K562 (cell line): Measurements from ENCODE around the gene SAT2. TPM values are rescaled to one million over a fixed set of nuclear protein-coding genes. Genes with fewer than 3 reads are reported as not detected.
A peak's percentile ranks its signal among the peaks of the same experiment; 100 is the strongest.

Source experiments
- ATAC-seq: fragments of 200-7000 bp; cut with Tn5 transposase; 3 replicates; pipeline ENCODE4 v1.9.1; 2020; ENCODE audit warnings: moderate library complexity
- BruUV-seq: library from RNA; stranded (reverse); fragments of 400-500 nt; replicated peaks from 2 replicates; lab custom pipeline; 2021; lab: Mats Ljungman, UMichigan
- CTCF ChIA-PET: fragments of 300-600 bp; formaldehyde crosslinking; extraction: SDS; loops from one replicate; lab custom pipeline; 2021; ENCODE audit warnings: low intra/inter-chr PET ratio; lab: Yijun Ruan, JAX
- POLR2A ChIA-PET: fragments of 300-600, 350-650 bp; sonication (Branson Sonifier 250); formaldehyde crosslinking; extraction: SDS; loops from one replicate; lab custom pipeline; 2021; ENCODE audit warnings: antibody characterized with exemption, inconsistent platforms; lab: Yijun Ruan, JAX
- DNase-seq, 4 experiments: peaks; one replicate each; pipeline versions ENCODE4 v3.0.0 to v3.0.0-alpha.2; 2011 to 2018; ENCODE audit warnings: low spot score in 3 of 4, mixed read lengths in 3 of 4; ENCODE audit errors: extremely low read depth in 1 of 4
- FAIRE-seq: peaks from 2 replicates; lab custom pipeline; 2011; peaks lifted over from hg19 to GRCh38; lab: Jason Lieb, UNC
- H2AFZ ChIP-seq: 2 replicates; pipeline ENCODE4 v1.6.0; 2011; ENCODE audit warnings: low read depth, low read length, control low read depth, inconsistent platforms
- H3K27ac ChIP-seq: fragments of 200-600 bp; 3 replicates; pipeline ENCODE4 v1.8.0; 2011; ENCODE audit warnings: low read depth, mild to moderate bottlenecking, control low read depth, inconsistent platforms, low read length, moderate library complexity, mixed read lengths; ENCODE audit errors: extremely low read depth
- H3K27me3 ChIP-seq, 2 experiments: fragments of 300-600 bp in 1 of 2; 2 replicates in 1 of 2; 3 replicates in 1 of 2; pipeline versions ENCODE4 v1.6.0 to v1.8.0; 2011; ENCODE audit warnings: inconsistent platforms in 2 of 2, low read length in 2 of 2, mild to moderate bottlenecking in 1 of 2, mixed read lengths in 1 of 2, moderate library complexity in 1 of 2; ENCODE audit not compliant: control insufficient read depth in 2 of 2, insufficient read depth in 2 of 2
- H3K36me3 ChIP-seq: fragments of 300-600 bp; 3 replicates; pipeline ENCODE4 v1.8.0; 2011; ENCODE audit warnings: mild to moderate bottlenecking, low read length, inconsistent platforms; ENCODE audit not compliant: control insufficient read depth, insufficient read depth
- H3K4me1 ChIP-seq, 2 experiments: fragments of 200-600 bp in 1 of 2; replicated peaks in 1 of 2; 2 replicates in 1 of 2; 3 replicates in 1 of 2; pipeline versions ENCODE4 v1.5.1 to v1.8.0; 2011; ENCODE audit warnings: inconsistent platforms in 2 of 2, low read length in 2 of 2, mild to moderate bottlenecking in 1 of 2, mixed read lengths in 1 of 2, moderate library complexity in 1 of 2; ENCODE audit not compliant: control insufficient read depth in 2 of 2, insufficient read depth in 2 of 2
- H3K4me2 ChIP-seq: 2 replicates; pipeline ENCODE4 v1.6.1; 2011; ENCODE audit warnings: low read length, control low read depth, inconsistent platforms, mixed read lengths; ENCODE audit not compliant: insufficient read depth
- H3K4me3 ChIP-seq: fragments of 200-600 bp; sonication (generic), shearing (Covaris generic); 2 replicates; pipeline ENCODE4 v1.5.1; 2016; ENCODE audit warnings: control low read depth, inconsistent platforms
- H3K79me2 ChIP-seq: fragments of 200-600 bp; 3 replicates; pipeline ENCODE4 v1.8.0; 2011; ENCODE audit warnings: low read length, inconsistent platforms; ENCODE audit not compliant: control insufficient read depth, insufficient read depth
- H3K9ac ChIP-seq, 2 experiments: 2 replicates each; pipeline versions ENCODE4 v1.6.0 to v1.6.1; 2011; ENCODE audit warnings: low read depth in 2 of 2, low read length in 2 of 2, control low read depth in 1 of 2, inconsistent platforms in 1 of 2, mild to moderate bottlenecking in 1 of 2, mixed read lengths in 1 of 2; ENCODE audit not compliant: insufficient read depth in 1 of 2
- H3K9me1 ChIP-seq: one replicate; pipeline ENCODE4 v1.6.0; 2011; ENCODE audit warnings: inconsistent platforms, mild to moderate bottlenecking, low read length, moderate library complexity; ENCODE audit not compliant: control insufficient read depth, insufficient read depth
- H3K9me3 ChIP-seq: replicated peaks from 2 replicates; pipeline ENCODE4 v1.5.1; 2011; ENCODE audit warnings: low read depth, low read length, inconsistent platforms; ENCODE audit not compliant: control insufficient read depth, insufficient read depth
- H4K20me1 ChIP-seq: replicated peaks from 2 replicates; pipeline ENCODE4 v1.6.1; 2011; ENCODE audit warnings: low read length, inconsistent platforms, mixed read lengths; ENCODE audit not compliant: control insufficient read depth, insufficient read depth
- EGR1 ChIP-seq: fragments of 450-650 bp; conservative IDR thresholded peaks from 2 replicates; pipeline ENCODE4 v1.6.1; 2017; ENCODE audit warnings: mild to moderate bottlenecking
- ELF2 ChIP-seq: fragments of 250-450 bp; sonication (Bioruptor Pico); IDR thresholded peaks from 2 replicates; pipeline ENCODE4 v1.5.0; 2021; ENCODE audit warnings: mild to moderate bottlenecking
- HDAC8 ChIP-seq: fragments of 450-650 bp; IDR thresholded peaks from 2 replicates; pipeline ENCODE4 v1.6.1; 2016; ENCODE audit warnings: mild to moderate bottlenecking, missing genetic modification characterization, moderate library complexity, missing compliant biosample characterization
- KLF16 ChIP-seq: IDR thresholded peaks from 2 replicates; pipeline ENCODE4 v1.6.1; 2016; ENCODE audit warnings: antibody characterized with exemption
- MAFK ChIP-seq: IDR thresholded peaks from 2 replicates; pipeline ENCODE4 v1.6.1; 2011; ENCODE audit warnings: low read length, improper control_type of control experiment
- MED1 ChIP-seq: sonication (generic); formaldehyde crosslinking; IDR thresholded peaks from 2 replicates; pipeline ENCODE4 v1.8.1; 2023; ENCODE audit warnings: missing genetic modification reagents, borderline replicate concordance
- NFIX ChIP-seq: fragments of 250-450 bp; sonication (Bioruptor Pico); IDR thresholded peaks from 2 replicates; pipeline ENCODE4 v1.4.0; 2020; ENCODE audit warnings: low read depth, mild to moderate bottlenecking, moderate library complexity
- POLR3A ChIP-seq: IDR thresholded peaks from 2 replicates; pipeline ENCODE4 v1.6.1; 2011; ENCODE audit warnings: borderline replicate concordance, mild to moderate bottlenecking, moderate library complexity; ENCODE audit not compliant: insufficient read length, insufficient read depth; ENCODE audit errors: extremely low read depth
- PTTG1 ChIP-seq: fragments of 450-650 bp; IDR thresholded peaks from 2 replicates; pipeline ENCODE4 v1.6.1; 2016; ENCODE audit warnings: low read depth, mild to moderate bottlenecking, missing genetic modification characterization, missing compliant biosample characterization
- ZBTB40 ChIP-seq, 2 experiments: fragments of 450-650 bp in 1 of 2; sonication (generic) in 1 of 2; formaldehyde crosslinking in 1 of 2; IDR thresholded peaks; 2 replicates each; pipeline versions ENCODE4 v1.7.1 to v1.9.0; 2016 to 2022; ENCODE audit warnings: inconsistent platforms in 1 of 2, mild to moderate bottlenecking in 1 of 2, missing genetic modification reagents in 1 of 2
- ZNF224 ChIP-seq: sonication (generic); formaldehyde crosslinking; IDR thresholded peaks from 2 replicates; pipeline ENCODE4 v1.8.0; 2022; ENCODE audit warnings: mild to moderate bottlenecking, missing genetic modification reagents
- ZNF347 ChIP-seq: fragments of 450-650 bp; formaldehyde crosslinking; IDR thresholded peaks from 2 replicates; pipeline ENCODE4 v1.4.0; 2020; ENCODE audit warnings: low read depth, mild to moderate bottlenecking, moderate library complexity
- ZNF696 ChIP-seq: fragments of 250-450 bp; sonication (Bioruptor Pico); conservative IDR thresholded peaks from 2 replicates; pipeline ENCODE4 v1.4.0; 2020; ENCODE audit warnings: mild to moderate bottlenecking, moderate library complexity
- WGBS: fragments of 100-300 bp; shearing (Covaris generic); methylation state at CpG from one replicate; pipeline ENCODE4 v1.1.6; 2016; ENCODE audit warnings: low coverage, mixed read lengths; ENCODE audit not compliant: insufficient coverage; ENCODE audit errors: missing lambda C conversion rate; 5-methylcytosine and 5-hydroxymethylcytosine counted together
- in situ Hi-C: fragments of 300-500 bp; cut with MboI; formaldehyde crosslinking; loops from 4 replicates; pipeline ENCODE4 v1.15.0; 2018; ENCODE audit warnings: inconsistent platforms, mixed read lengths
- intact Hi-C: fragments of 100-400 bp; cut with micrococcal nuclease; formaldehyde crosslinking; loops from 2 replicates; pipeline ENCODE4 v1.14.2; 2022
- polyA plus RNA-seq, 8 experiments: library from polyadenylated mRNA; depleted of rRNA in 4 of 8; stranded (reverse) in 5 of 8; unstranded in 3 of 8; fragments of >200 nt; fragmentation: Nextera tagmentation in 2 of 8; fragmentation: Illumina TruSeq in 1 of 8; extraction: Ambion mirVana in 2 of 8; extraction: Trizol in 1 of 8; gene quantifications; 2 replicates each; pipeline versions ENCODE4 v1.2.1 to v1.2.3, GENCODE V29; 2011 to 2014; ENCODE audit warnings: inconsistent platforms in 1 of 8, missing spikeins in 1 of 8
- total RNA-seq, 7 experiments: library from RNA; depleted of rRNA in 6 of 7; stranded (reverse); fragments of >200 nt in 6 of 7; fragmentation: Illumina TruSeq in 2 of 7; extraction: Trizol in 2 of 7; gene quantifications; 2 replicates each; pipeline versions ENCODE4 v1.2.1 to v1.2.3, GENCODE V29; 2011 to 2021; ENCODE audit warnings: low replicate concordance in 1 of 7

SAT2 gene
- total and polyA plus RNA-seq, 9 of the 15 experiments (the other 6 are each of a cell fraction or from before 2014, with no cell fraction given), result 2.0 to 8.0 (median 5.3) TPM

GRCh38 chr17:7651665-7652387 is 24.2 kb upstream of the SAT2 start:
- peak; percentile 8; the same call in 1 of the 3 replicates for ATAC-seq
- Histone ChIP-seq H4K20me1 (no peaks in the 10 kb centered on the region; the same call in 1 of the 2 replicates), H3K36me3 (no peaks in the 10 kb centered on the region), H3K9ac (peak overlapping the region; percentile 44 to 89; a peak in 3 of 4 replicates), H2AFZ (peak overlapping the region; percentile 59; the same call in 1 of the 2 replicates), H3K9me1 (no peaks in the 10 kb centered on the region), H3K79me2 (no peaks in the 10 kb centered on the region), H3K27me3 (no peaks in the 10 kb centered on the region), H3K4me1 (peaks cover 11 to 44% of the 10 kb centered on the region in 2 experiments; a peak in 4 of 5 replicates), H3K4me3 (peak overlapping the region; percentile 39), H3K27ac (no peak overlapping the region), H3K4me2 (peak overlapping the region; percentile 68), H3K9me3 (no peaks in the 10 kb centered on the region)
- in situ Hi-C loops, result no loop called here
- 27% methylated on average over 13 of the region's 54 CpGs for WGBS
- ChIA-PET POLR2A (interaction anchor here (1.3 to 2.9 kb wide), 6 partner anchors 9 to 78 kb away, joined by 4 to 41 read pairs (median 10); partner anchors contain the start of genes MPDU1, TP53 and WRAP53), CTCF (no interaction called here)
- intact Hi-C loops, result no loop called here
- DNase-seq, result peak; percentile 39 to 54 (median 50)
- no peak for FAIRE-seq
- BruUV-seq, result no TSS peak
- TF ChIP-seq ELF2 (CRISPR knock-in tag) (no peak), EGR1 (peak; percentile 72), NFIX (CRISPR knock-in tag) (no peak), HDAC8 (no peak), MAFK (no peak), ZNF696 (CRISPR knock-in tag) (no peak), ZNF224 (CRISPR knock-in tag) (no peak), PTTG1 (no peak), ZBTB40 (IDR thresholded peaks at IDR 0.05) (no peak), ZBTB40 (CRISPR knock-in tag; IDR thresholded peaks at IDR 0.05) (no peak), MED1 (CRISPR knock-in tag) (no peak), POLR3A (no peak), ZNF347 (CRISPR knock-in tag) (no peak), KLF16 (no peak)
